Measurements from ENCODE around the gene PGRMC1. TPM values are rescaled to one million over a fixed set of nuclear protein-coding genes. Genes with fewer than 3 reads are reported as not detected.

PGRMC1 gene
- total RNA-seq, 4 donors from 2014 or later: 127 to 453 (median 295) TPM

DNA sequence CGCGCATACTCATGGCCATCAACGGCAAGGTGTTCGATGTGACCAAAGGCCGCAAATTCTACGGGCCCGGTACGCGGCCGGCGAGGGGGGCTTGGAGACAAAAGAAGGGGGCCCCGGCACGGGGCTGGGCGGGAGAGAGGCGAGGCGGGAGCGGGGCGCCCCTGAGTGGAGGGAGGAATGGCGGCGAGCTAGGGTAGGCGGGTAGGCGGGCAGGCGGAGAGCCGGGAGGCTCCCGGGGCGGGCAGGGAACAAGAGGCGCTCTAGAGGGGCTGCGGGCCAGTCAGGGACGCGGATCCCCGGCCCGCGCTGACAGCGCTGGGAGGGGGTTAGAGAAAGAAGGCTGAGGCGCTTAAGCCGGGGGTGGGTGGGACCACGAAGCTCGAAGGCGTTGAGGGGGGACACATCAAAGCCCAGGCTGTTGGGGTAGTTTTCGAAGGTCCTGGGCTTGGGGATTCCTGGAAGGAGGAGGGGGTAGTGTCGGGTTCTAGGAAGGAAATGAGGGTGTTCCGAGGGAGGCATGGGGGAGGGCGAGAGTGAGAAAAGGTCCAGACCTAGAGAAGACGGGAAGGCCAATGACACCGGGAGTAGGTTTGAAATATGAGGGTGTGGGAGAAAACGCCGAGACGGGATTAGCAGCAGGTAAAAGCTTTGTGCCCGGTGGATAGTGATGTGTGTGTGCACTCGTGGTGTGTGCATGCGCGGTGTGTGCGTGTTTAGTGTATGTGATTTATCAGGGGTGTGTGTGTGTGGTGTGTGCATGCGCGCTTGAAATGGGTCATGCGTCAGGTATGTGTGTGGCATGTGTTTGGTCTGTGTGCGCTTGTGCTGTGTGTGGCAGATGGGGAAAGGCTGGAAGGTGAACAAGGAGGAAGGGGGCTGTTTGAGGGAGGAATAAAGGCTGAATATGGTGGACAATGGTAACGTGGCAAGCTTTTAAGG is 807 bp downstream of the PGRMC1 start:
- TF ChIP-seq, protein P1, sequence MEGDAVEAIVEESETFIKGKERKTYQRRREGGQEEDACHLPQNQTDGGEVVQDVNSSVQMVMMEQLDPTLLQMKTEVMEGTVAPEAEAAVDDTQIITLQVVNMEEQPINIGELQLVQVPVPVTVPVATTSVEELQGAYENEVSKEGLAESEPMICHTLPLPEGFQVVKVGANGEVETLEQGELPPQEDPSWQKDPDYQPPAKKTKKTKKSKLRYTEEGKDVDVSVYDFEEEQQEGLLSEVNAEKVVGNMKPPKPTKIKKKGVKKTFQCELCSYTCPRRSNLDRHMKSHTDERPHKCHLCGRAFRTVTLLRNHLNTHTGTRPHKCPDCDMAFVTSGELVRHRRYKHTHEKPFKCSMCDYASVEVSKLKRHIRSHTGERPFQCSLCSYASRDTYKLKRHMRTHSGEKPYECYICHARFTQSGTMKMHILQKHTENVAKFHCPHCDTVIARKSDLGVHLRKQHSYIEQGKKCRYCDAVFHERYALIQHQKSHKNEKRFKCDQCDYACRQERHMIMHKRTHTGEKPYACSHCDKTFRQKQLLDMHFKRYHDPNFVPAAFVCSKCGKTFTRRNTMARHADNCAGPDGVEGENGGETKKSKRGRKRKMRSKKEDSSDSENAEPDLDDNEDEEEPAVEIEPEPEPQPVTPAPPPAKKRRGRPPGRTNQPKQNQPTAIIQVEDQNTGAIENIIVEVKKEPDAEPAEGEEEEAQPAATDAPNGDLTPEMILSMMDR (IDR thresholded peaks at IDR 0.05; ENCODE audit: low read depth): no peak

DNA sequence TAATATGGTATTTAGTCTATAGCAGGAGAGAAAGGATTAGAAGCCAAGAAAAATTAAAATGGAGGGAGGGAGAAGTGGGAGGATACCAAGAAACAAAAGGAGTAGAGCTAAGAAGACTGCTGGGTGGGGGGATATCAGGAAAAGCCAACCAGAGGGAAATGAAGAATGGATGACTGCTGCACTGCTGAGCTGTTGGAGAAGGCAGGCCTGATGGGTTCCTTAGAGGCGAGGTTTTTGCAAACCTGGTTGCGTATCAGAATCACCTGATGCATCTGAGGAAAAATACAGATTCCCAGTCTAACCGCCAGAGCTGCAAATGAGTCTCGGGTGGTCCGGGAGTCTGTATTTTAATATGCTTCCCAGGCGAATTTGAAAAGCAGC is 1.5 kb downstream of the PGRMC1 start:
- TF ChIP-seq, protein P1 (IDR thresholded peaks at IDR 0.05; ENCODE audit: low read depth): no peak

DNA sequence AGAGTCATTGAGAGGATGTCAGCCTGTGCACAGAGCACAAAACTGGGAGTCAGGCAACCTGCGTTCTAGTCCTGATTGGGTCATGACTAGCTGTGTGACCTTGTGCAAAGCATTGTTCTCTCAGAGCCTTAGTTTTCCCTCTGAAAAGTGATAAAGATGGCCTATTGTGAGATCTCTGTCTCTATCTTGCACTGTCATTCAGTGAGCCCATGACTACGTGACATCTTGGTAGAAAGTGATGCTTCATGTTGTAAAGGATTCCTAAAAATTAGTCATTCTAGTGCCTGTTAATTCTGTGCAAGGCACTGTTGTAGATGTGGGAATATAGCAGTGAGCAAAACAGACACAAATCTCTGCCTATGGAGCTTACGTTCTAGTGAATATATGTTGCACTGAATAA is 2.5 kb downstream of the PGRMC1 start:
- TF ChIP-seq, protein P1 (IDR thresholded peaks at IDR 0.05; ENCODE audit: low read depth): no peak

DNA sequence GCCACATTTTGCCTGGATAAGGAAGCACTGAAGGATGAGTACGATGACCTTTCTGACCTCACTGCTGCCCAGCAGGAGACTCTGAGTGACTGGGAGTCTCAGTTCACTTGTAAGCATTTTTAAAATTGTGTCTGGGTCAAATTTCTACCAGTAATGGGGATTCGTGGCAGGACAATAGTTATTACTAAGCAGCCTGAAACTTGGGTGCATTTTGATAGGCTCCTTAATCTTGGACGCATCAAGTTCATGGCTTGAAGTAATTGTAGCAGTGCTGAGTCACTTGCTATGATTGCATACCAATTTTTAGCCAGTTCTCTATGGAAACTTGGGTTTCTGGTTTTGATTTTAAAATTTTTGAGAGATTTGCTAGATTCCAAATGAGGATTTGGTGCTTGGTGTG is 4.3 kb downstream of the PGRMC1 start:
- TF ChIP-seq, protein P1 (IDR thresholded peaks at IDR 0.05; ENCODE audit: low read depth): no peak

DNA sequence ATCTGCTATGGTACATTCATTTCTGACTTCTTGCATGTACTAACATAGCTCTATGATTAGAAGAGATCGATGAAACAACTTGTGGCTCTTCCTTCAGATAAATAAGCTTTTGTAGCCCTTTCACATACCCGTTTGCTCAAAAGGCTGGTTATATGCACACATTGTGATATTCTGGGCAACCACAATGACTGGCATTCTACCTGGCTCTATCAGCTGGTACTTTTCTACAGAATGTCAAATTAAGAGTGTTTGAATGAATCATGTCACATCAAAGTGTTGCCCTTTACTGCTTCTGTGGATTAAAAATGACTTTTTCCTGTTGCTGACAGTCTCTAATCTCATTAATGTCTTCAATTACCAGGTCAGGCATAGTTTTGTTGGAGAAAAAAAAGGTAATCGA is 11.6 kb downstream of the PGRMC1 start:
- TF ChIP-seq, protein P1 (IDR thresholded peaks at IDR 0.05; ENCODE audit: low read depth): no peak

DNA sequence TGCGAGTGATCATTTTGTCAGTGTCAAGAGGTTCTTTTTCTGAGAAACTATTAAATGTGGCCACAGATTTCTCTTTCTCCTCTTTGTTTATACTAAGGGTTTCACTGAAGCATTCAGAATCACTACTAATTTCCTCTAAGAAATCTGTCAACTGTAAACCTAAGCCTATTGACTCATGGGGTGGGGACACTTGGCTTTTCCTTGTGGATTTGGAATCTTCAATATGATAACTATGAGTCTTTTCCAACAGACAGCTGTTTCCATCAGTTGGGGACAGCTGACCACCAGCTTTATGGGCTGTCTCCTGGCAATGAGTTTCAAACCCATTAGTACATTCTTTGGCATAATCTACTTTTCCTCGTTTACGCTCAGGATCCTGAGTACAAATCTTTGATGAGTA is 13.8 kb downstream of the PGRMC1 start:
- TF ChIP-seq, protein P1 (IDR thresholded peaks at IDR 0.05; ENCODE audit: low read depth): no peak

DNA sequence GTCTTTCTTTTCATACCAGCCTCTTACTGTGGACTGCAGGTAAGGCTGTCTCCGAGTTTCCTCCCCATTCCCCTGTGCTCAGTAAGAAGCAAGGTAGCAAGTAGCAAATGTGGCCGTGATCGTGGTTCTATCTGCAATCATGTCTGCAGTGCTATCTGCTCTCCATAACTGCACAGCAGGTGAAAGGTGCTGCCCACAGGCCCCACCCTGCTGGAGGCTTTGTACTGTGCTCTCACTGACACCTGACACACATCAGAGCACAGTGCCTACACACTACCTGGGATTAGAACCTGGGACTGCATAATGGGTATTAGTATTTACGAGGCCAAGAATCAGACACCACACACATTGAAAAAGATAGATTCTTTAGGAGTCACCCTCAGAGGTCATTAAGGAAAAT is 15.3 kb downstream of the PGRMC1 start:
- TF ChIP-seq, protein P1 (IDR thresholded peaks at IDR 0.05; ENCODE audit: low read depth): no peak

Data from subcutaneous adipose tissue (tissue), 4 donors.